Measurements from ENCODE around the gene RCN1. TPM values are rescaled to one million over a fixed set of nuclear protein-coding genes. Genes with fewer than 3 reads are reported as not detected.

The RCN1 gene
- 10 to 100 TPM; 20.3 to 40.0 (median 29.4) TPM for total RNA-seq

- WGBS, 2 donors: 9 to 11% methylated on average over 21 to 55 of the region's 79 CpGs
- DNase-seq (ENCODE audit: low spot score in 2 of 2): peak; percentile 21 to 91
- intact Hi-C loops (cut with DNase I; ENCODE audit: low total_unique reads): no loop called here
- TF ChIP-seq CTCF (IDR thresholded peaks at IDR 0.05): no peak
- TF ChIP-seq POLR2A (IDR thresholded peaks at IDR 0.05): no peak
- H3K4me3 ChIP-seq (ENCODE audit: low read depth, poor library complexity, severe bottlenecking): peak within 1 kb of the TSS; percentile 79
These were observed at the start of gene RCN1 for GRCh38 chr11:32090545-32091370. Gene RCN1 (plus strand): TSS chr11:32091074. CDS start chr11:32091197, 123 bp downstream.

DNA sequence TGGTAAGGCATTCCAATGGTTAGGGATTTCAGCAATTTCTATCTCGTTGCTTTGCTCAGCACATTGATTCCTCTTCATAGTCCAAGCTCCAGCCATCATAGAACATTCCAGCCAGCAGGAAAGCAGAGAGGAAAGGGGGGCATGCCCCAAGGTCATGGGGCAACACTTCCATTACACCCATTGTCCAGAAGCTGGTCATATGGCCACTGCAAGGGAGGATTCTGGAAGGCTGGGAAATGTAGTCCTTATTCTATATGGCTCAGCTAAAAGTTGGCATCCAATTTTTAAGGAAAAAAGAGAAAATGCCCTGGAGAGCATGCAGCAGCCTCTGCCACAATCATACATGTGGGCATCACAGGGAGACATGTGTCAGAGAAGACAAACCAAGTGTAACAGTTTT lies 47.1 kb upstream of the RCN1 start:
- DNase-seq (ENCODE audit: low spot score in 2 of 2): no peak
- TF ChIP-seq CTCF (IDR thresholded peaks at IDR 0.05): no peak
- TF ChIP-seq POLR2A (IDR thresholded peaks at IDR 0.05): no peak
- H3K4me3 ChIP-seq (ENCODE audit: low read depth, poor library complexity, severe bottlenecking): no peak overlapping the region
- intact Hi-C loops (cut with DNase I; ENCODE audit: low total_unique reads): no loop called here
- 68 to 83% methylated on average over 1 of the region's 1 CpG for WGBS, 2 donors

- intact Hi-C loops (cut with DNase I; ENCODE audit: low total_unique reads): no loop called here
- DNase-seq (ENCODE audit: low spot score in 2 of 2): no peak
- no peak overlapping the region for H3K4me3 ChIP-seq (ENCODE audit: low read depth, poor library complexity, severe bottlenecking)
- 60 to 64% methylated on average over 4 of the region's 4 CpGs for WGBS, 2 donors
- TF ChIP-seq POLR2A (IDR thresholded peaks at IDR 0.05): no peak
- no peak for TF ChIP-seq CTCF (IDR thresholded peaks at IDR 0.05)
These were observed 46.6 kb upstream of the RCN1 start for GRCh38 chr11:32044158-32044863.

GRCh38 chr11:32045456-32045855 lies 45.4 kb upstream of the RCN1 start:
- no peak overlapping the region for H3K4me3 ChIP-seq (ENCODE audit: low read depth, poor library complexity, severe bottlenecking)
- TF ChIP-seq POLR2A (IDR thresholded peaks at IDR 0.05): no peak
- TF ChIP-seq CTCF (IDR thresholded peaks at IDR 0.05): no peak
- DNase-seq (ENCODE audit: low spot score in 2 of 2): no peak
- intact Hi-C loops (cut with DNase I; ENCODE audit: low total_unique reads): no loop called here

DNA sequence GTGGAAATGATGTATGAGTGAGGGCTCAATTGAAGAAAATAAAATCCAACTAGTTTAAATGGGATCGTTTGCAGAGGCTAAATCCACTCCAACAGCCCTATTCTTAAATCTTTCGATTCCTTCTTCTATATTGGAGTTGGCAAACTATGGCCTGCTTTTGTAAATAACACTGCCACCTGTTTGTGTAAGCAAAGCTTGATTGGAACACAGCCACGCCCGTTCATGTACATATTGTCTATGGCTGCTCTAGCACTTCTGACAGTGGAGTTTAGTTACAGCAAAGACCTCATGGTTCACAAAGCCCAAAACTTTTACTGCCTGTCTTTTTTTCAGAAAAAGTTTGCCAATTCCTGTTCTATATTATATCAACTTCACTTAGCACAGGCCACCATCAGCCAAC lies 40.6 kb upstream of the RCN1 start:
- 76 to 85% methylated on average over 4 of the region's 4 CpGs for WGBS, 2 donors
- H3K4me3 ChIP-seq (ENCODE audit: low read depth, poor library complexity, severe bottlenecking): no peak overlapping the region
- no peak for TF ChIP-seq POLR2A (IDR thresholded peaks at IDR 0.05)
- TF ChIP-seq CTCF (IDR thresholded peaks at IDR 0.05): no peak
- intact Hi-C loops (cut with DNase I; ENCODE audit: low total_unique reads): loop anchor here (5.0 kb wide), 2 partner anchors 127 to 247 kb away; no protein-coding TSS in a partner anchor
- no peak for DNase-seq (ENCODE audit: low spot score in 2 of 2)
